ENCODE results near the gene UBE2E3. TPM values are rescaled to one million over a fixed set of nuclear protein-coding genes. Genes with fewer than 3 reads are reported as not detected.
A peak's percentile ranks its signal among the peaks of the same experiment; 100 is the strongest.

UBE2E3 gene
- total and polyA plus RNA-seq, 2 experiments from 2014 or later = 111 to 112 TPM

DNA sequence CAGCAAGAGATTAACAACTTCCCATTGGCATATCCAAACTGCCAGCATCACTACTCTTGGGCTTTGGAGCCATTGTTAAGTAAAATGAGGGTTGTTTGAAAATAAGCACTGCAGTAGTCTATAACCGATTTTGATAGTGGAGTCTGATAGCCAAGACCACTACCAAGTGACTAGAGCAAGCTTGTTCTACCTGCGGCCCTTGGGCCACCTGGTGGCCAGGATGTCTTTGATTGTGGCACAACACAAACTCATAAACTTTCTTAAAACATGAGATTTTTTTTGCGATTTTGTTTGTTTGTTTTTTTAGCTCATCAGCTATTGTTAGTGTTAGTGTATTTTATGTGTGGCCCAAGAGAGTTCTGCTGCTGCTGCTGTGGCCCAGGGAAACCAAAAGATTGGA is 11.0 kb downstream of the UBE2E3 start:
- Histone ChIP-seq H3K79me2 (replicated peaks; ENCODE audit: insufficient read depth) (peaks cover 100% of the 10 kb centered on the region), H3K9me2 (ENCODE audit: insufficient read depth) (no peaks in the 10 kb centered on the region), H3K4me1 (ENCODE audit: insufficient read depth) (peaks cover 38% of the 10 kb centered on the region), H3K4me3 (no peak overlapping the region), H3F3A (replicated peaks; ENCODE audit: low read depth) (no peaks in the 10 kb centered on the region), H3K27me3 (ENCODE audit: insufficient read depth) (no peaks in the 10 kb centered on the region), H3K4me2 (no peak overlapping the region), H2AFZ (no peak overlapping the region), H4K20me1 (replicated peaks; ENCODE audit: insufficient read depth) (peaks cover 4% of the 10 kb centered on the region; the same call in 1 of the 2 replicates), H3K36me3 (ENCODE audit: insufficient read depth) (no peaks in the 10 kb centered on the region), H3K27ac (ENCODE audit: low read depth) (no peak overlapping the region)
- Mint-ChIP-seq H3K27ac (no peak overlapping the region), H3K4me1 (peaks cover 56% of the 10 kb centered on the region), H3K36me3 (ENCODE audit: low read depth) (peaks cover 11% of the 10 kb centered on the region; the same call in 2 of the 3 replicates), H3K9me3 (no peaks in the 10 kb centered on the region), H3K4me3 (no peak overlapping the region), H3K27me3 (ENCODE audit: insufficient read depth, low read depth, poor library complexity) (no peaks in the 10 kb centered on the region)
- peak; percentile 26 for DNase-seq (ENCODE audit: low spot score)
- TF ChIP-seq EZH2 (IDR thresholded peaks at IDR 0.05; ENCODE audit: low read depth, unreplicated experiment) (no peak), CTCF (conservative IDR thresholded peaks at IDR 0.05; ENCODE audit: low read depth in 2 of 2) (peak; percentile 46 to 57)
- TF ChIP-seq, protein P1, sequence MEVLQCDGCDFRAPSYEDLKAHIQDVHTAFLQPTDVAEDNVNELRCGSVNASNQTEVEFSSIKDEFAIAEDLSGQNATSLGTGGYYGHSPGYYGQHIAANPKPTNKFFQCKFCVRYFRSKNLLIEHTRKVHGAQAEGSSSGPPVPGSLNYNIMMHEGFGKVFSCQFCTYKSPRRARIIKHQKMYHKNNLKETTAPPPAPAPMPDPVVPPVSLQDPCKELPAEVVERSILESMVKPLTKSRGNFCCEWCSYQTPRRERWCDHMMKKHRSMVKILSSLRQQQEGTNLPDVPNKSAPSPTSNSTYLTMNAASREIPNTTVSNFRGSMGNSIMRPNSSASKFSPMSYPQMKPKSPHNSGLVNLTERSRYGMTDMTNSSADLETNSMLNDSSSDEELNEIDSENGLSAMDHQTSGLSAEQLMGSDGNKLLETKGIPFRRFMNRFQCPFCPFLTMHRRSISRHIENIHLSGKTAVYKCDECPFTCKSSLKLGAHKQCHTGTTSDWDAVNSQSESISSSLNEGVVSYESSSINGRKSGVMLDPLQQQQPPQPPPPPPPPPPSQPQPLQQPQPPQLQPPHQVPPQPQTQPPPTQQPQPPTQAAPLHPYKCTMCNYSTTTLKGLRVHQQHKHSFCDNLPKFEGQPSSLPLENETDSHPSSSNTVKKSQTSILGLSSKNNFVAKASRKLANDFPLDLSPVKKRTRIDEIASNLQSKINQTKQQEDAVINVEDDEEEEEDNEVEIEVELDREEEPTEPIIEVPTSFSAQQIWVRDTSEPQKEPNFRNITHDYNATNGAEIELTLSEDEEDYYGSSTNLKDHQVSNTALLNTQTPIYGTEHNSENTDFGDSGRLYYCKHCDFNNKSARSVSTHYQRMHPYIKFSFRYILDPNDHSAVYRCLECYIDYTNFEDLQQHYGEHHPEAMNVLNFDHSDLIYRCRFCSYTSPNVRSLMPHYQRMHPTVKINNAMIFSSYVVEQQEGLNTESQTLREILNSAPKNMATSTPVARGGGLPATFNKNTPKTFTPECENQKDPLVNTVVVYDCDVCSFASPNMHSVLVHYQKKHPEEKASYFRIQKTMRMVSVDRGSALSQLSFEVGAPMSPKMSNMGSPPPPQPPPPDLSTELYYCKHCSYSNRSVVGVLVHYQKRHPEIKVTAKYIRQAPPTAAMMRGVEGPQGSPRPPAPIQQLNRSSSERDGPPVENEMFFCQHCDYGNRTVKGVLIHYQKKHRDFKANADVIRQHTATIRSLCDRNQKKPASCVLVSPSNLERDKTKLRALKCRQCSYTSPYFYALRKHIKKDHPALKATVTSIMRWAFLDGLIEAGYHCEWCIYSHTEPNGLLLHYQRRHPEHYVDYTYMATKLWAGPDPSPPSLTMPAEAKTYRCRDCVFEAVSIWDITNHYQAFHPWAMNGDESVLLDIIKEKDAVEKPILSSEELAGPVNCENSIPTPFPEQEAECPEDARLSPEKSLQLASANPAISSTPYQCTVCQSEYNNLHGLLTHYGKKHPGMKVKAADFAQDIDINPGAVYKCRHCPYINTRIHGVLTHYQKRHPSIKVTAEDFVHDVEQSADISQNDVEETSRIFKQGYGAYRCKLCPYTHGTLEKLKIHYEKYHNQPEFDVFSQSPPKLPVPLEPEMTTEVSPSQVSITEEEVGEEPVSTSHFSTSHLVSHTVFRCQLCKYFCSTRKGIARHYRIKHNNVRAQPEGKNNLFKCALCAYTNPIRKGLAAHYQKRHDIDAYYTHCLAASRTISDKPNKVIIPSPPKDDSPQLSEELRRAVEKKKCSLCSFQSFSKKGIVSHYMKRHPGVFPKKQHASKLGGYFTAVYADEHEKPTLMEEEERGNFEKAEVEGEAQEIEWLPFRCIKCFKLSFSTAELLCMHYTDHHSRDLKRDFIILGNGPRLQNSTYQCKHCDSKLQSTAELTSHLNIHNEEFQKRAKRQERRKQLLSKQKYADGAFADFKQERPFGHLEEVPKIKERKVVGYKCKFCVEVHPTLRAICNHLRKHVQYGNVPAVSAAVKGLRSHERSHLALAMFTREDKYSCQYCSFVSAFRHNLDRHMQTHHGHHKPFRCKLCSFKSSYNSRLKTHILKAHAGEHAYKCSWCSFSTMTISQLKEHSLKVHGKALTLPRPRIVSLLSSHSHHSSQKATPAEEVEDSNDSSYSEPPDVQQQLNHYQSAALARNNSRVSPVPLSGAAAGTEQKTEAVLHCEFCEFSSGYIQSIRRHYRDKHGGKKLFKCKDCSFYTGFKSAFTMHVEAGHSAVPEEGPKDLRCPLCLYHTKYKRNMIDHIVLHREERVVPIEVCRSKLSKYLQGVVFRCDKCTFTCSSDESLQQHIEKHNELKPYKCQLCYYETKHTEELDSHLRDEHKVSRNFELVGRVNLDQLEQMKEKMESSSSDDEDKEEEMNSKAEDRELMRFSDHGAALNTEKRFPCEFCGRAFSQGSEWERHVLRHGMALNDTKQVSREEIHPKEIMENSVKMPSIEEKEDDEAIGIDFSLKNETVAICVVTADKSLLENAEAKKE (CRISPR knock-in tag; IDR thresholded peaks at IDR 0.05) = no peak
- ATAC-seq = peak; percentile 40

GRCh38 chr2:180991820-180992219 is 11.4 kb downstream of the UBE2E3 start:
- Histone ChIP-seq H3K4me1 (ENCODE audit: insufficient read depth) (peaks cover 34% of the 10 kb centered on the region), H3K27ac (ENCODE audit: low read depth) (no peak overlapping the region), H3K79me2 (replicated peaks; ENCODE audit: insufficient read depth) (peaks cover 100% of the 10 kb centered on the region), H3F3A (replicated peaks; ENCODE audit: low read depth) (no peaks in the 10 kb centered on the region), H4K20me1 (replicated peaks; ENCODE audit: insufficient read depth) (peaks cover 4% of the 10 kb centered on the region; the same call in 1 of the 2 replicates), H3K4me3 (no peak overlapping the region), H3K4me2 (no peak overlapping the region), H2AFZ (no peak overlapping the region), H3K9me2 (ENCODE audit: insufficient read depth) (no peaks in the 10 kb centered on the region), H3K27me3 (ENCODE audit: insufficient read depth) (no peaks in the 10 kb centered on the region), H3K36me3 (ENCODE audit: insufficient read depth) (no peaks in the 10 kb centered on the region)
- Mint-ChIP-seq H3K9me3 (no peaks in the 10 kb centered on the region), H3K27ac (peak overlapping the region; percentile 13; the same call in 1 of the 2 replicates), H3K27me3 (ENCODE audit: insufficient read depth, low read depth, poor library complexity) (no peaks in the 10 kb centered on the region), H3K4me3 (no peak overlapping the region), H3K36me3 (ENCODE audit: low read depth) (peaks cover 11% of the 10 kb centered on the region; the same call in 2 of the 3 replicates), H3K4me1 (peaks cover 58% of the 10 kb centered on the region)
- ATAC-seq = no peak
- no peak for DNase-seq (ENCODE audit: low spot score)
- TF ChIP-seq, protein P2, sequence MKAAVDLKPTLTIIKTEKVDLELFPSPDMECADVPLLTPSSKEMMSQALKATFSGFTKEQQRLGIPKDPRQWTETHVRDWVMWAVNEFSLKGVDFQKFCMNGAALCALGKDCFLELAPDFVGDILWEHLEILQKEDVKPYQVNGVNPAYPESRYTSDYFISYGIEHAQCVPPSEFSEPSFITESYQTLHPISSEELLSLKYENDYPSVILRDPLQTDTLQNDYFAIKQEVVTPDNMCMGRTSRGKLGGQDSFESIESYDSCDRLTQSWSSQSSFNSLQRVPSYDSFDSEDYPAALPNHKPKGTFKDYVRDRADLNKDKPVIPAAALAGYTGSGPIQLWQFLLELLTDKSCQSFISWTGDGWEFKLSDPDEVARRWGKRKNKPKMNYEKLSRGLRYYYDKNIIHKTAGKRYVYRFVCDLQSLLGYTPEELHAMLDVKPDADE (IDR thresholded peaks at IDR 0.05) = no peak
- TF ChIP-seq EZH2 (IDR thresholded peaks at IDR 0.05; ENCODE audit: low read depth, unreplicated experiment) = no peak
- TF ChIP-seq CTCF (conservative IDR thresholded peaks at IDR 0.05; ENCODE audit: low read depth in 2 of 2) = no peak
- TF ChIP-seq EZH2phosphoT487 (IDR thresholded peaks at IDR 0.05; ENCODE audit: unreplicated experiment) = no peak
- no peak for TF ChIP-seq NANOG (IDR thresholded peaks at IDR 0.05; ENCODE audit: borderline replicate concordance)
- TF ChIP-seq ZNF114 (CRISPR knock-in tag; IDR thresholded peaks at IDR 0.05) = no peak
- no peak for TF ChIP-seq ZNF331 (CRISPR knock-in tag; IDR thresholded peaks at IDR 0.05; ENCODE audit: low read depth)

Measured in GM23338 (cell line).